Iris pigment epithelial cell (primary cell): ENCODE measurements around the gene NUP210.
A peak's percentile ranks its signal among the peaks of the same experiment; 100 is the strongest.
"Not testable (repeated sequence)": the region's sequence is repeated elsewhere in the genome, so short reads cannot be mapped to it uniquely, and the experiment has no call there.

Source experiments
- DNase-seq: peaks from one replicate; pipeline ENCODE4 v3.0.0-alpha.2; 2011; ENCODE audit warnings: low read depth

NUP210 gene

GRCh38 chr3:13429631-13430291, 9.6 kb upstream of the NUP210 start:
- no peak for DNase-seq

- not testable (repeated sequence) for DNase-seq
Observed at GRCh38 chr3:13428678-13429077, 8.6 kb upstream of the NUP210 start.

- no peak for DNase-seq
Observed at GRCh38 chr3:13427662-13428603, 7.8 kb upstream of the NUP210 start.

GRCh38 chr3:13426591-13426990, 6.5 kb upstream of the NUP210 start:
- no peak for DNase-seq

- no peak for DNase-seq
Observed at GRCh38 chr3:13425689-13426088, 5.6 kb upstream of the NUP210 start.

- DNase-seq, result no peak
Observed at GRCh38 chr3:13424865-13425617, 4.9 kb upstream of the NUP210 start.

- DNase-seq, result no peak
Observed at GRCh38 chr3:13424141-13424844, 4.2 kb upstream of the NUP210 start.

- DNase-seq, result no peak
Observed at GRCh38 chr3:13420831-13421765, 976 bp upstream of the NUP210 start.

- DNase-seq, result peak; percentile 4
Observed at GRCh38 chr3:13419505-13420044, 547 bp downstream of the NUP210 start.

GRCh38 chr3:13417166-13417947, 2.8 kb downstream of the NUP210 start:
- DNase-seq, result no peak

GRCh38 chr3:13415997-13416793, 3.9 kb downstream of the NUP210 start:
- no peak for DNase-seq

- DNase-seq, result no peak
Observed at GRCh38 chr3:13415236-13415986, 4.7 kb downstream of the NUP210 start.

GRCh38 chr3:13414040-13414729, 5.9 kb downstream of the NUP210 start:
- DNase-seq, result no peak

GRCh38 chr3:13411186-13411860, 8.8 kb downstream of the NUP210 start:
- no peak for DNase-seq

GRCh38 chr3:13408890-13409289, 11.2 kb downstream of the NUP210 start:
- DNase-seq, result no peak

- DNase-seq, result no peak
Observed at GRCh38 chr3:13407926-13408325, 12.2 kb downstream of the NUP210 start.

- no peak for DNase-seq
Observed at GRCh38 chr3:13407475-13407874, 12.6 kb downstream of the NUP210 start.
